OCI-LY1 (cell line): ENCODE data around the gene OSBPL3.

Source experiments
- EZH2 ChIP-seq: fragments of 200-600 bp; sonication (generic), shearing (Covaris generic); IDR thresholded peaks from 2 replicates; pipeline ENCODE4 v1.8.0; 2017; ENCODE audit warnings: borderline replicate concordance, mixed run types, mild to moderate bottlenecking, antibody characterized with exemption, low read length, moderate library complexity, mixed read lengths
- TF ChIP-seq, protein P1 (sequence below): fragments of 200-600 bp; sonication (generic), shearing (Covaris generic); IDR thresholded peaks from 2 replicates; pipeline ENCODE4 v1.5.1; 2017; ENCODE audit warnings: mild to moderate bottlenecking, antibody characterized with exemption, low read length, moderate library complexity, mixed read lengths

DNA sequence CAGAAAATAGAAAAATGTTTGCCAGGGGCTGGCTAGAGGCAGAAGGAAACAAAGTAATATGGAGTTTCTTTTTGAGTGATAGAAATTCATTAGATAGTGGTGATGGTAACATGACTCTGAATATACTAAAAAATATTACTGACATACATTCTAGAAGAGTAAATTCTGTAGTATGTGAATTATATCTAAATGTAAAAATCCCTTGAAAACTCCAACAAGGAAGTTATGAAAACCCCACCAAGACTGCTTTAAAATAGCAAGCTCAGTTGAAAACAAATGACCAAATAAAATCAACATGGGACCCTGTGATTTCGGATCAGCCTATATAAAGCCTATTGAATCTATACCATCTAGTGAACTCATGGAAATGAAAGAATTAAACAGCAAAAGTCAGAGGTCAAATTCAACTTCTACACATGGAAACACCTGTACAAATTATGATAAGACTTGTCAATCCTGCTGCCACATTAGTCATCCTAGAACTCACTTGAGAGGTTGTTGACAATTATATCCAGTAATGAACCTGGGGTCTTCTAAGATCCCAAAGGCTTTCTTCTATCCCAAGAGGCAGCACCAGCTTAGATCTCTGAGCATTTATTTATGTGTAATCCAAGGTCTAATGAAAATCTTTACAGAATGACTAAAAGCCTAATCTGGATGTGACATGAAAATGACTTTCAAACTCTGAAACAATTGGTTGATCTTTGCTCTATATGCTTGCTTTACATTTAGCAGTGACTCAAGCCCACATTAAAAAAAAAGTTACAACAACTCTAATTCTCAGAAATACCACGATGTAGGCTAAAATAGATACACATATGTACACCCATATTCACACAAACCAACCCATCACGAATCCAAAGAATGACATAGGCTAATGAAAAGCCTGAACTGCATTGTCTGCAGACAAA lies 59.3 kb downstream of the OSBPL3 start:
- TF ChIP-seq, protein P1, sequence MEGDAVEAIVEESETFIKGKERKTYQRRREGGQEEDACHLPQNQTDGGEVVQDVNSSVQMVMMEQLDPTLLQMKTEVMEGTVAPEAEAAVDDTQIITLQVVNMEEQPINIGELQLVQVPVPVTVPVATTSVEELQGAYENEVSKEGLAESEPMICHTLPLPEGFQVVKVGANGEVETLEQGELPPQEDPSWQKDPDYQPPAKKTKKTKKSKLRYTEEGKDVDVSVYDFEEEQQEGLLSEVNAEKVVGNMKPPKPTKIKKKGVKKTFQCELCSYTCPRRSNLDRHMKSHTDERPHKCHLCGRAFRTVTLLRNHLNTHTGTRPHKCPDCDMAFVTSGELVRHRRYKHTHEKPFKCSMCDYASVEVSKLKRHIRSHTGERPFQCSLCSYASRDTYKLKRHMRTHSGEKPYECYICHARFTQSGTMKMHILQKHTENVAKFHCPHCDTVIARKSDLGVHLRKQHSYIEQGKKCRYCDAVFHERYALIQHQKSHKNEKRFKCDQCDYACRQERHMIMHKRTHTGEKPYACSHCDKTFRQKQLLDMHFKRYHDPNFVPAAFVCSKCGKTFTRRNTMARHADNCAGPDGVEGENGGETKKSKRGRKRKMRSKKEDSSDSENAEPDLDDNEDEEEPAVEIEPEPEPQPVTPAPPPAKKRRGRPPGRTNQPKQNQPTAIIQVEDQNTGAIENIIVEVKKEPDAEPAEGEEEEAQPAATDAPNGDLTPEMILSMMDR = no peak
- no peak for TF ChIP-seq EZH2
